HG02981 (cell line): ENCODE data around the gene POM121C.
"Not testable (repeated sequence)": the region's sequence is repeated elsewhere in the genome, so short reads cannot be mapped to it uniquely, and the experiment has no call there.

Source experiments
- ATAC-seq: cut with Tn5 transposase; IDR thresholded peaks from one replicate; pipeline ENCODE4 v1.9.1; 2021; ENCODE audit warnings: mild to moderate bottlenecking, moderate library complexity; ENCODE audit not compliant: unreplicated experiment

Gene POM121C

GRCh38 chr7:75485979-75486643 is at the start of gene POM121C:
Gene POM121C (minus strand): TSS chr7:75486299. CDS start chr7:75441496, 44,803 bp downstream.
- peak; percentile 98 for ATAC-seq

DNA sequence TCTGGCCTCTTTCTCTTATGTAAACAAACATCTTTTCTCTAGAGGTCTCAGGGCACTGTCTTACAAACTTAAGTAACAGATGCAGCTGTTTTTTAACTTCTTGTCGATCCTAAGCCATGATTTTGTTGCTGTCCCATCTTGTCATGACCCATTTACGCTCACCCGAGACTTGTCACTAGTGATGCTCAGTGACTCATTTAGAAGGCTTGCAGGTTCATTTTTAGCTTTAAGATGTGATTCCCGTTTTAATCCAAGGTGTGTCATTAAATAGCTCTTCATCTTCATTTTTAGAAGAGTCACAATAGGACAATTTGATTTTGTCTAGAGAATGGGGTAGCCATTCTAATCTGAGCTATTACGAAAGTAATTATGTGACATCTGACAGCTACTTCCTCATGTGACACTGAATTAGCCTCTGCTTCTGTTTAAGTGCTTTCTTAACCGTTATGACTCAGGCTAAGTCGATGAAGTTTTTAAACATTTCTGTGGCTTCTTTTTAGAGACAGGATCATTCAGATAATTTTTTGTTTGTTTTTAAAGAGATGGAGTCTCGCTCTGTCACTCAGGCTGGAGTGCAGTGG is 48.7 kb upstream of the POM121C start:
- no peak for ATAC-seq

DNA sequence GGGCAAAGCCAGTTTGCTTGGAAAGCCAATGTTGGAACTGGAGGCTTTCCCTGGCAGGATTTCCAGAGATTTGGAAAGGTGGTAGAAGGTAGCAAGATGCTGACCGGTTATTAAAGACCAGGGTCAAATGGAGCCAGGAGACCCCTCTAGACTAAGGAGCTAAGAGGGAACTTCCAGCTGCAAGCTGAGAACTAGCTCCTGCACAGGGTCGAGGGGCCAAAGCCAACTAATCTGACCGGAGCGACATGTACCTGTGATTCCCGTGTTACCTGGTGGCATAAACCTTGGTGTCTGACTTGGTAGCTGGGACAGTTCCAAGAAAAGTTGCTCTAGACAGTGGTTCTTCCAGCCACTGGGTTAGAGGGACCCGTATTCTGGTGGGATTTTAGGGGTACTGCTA is 47.8 kb upstream of the POM121C start:
- ATAC-seq, result no peak

DNA sequence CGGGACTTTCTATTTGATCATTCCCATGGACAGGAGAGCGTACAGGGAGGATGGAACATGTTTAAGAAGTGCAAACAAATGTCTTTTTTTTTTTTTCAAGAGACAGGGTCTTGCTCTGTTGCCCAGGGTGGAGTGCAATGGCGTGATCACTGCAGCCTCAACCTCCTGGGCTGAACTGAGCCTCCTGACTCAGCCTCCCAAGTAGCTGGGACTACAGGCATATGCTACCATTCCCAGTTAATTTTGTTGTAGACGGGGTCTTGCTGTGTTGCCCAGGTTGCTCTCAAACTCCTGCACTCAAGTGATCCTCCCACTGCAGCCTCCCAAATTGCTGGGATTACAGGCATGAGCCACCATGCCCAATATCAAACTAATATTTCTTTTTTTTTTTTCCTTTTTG is 46.5 kb upstream of the POM121C start:
- no peak for ATAC-seq

GRCh38 chr7:75531359-75531821 is 45.3 kb upstream of the POM121C start:
- ATAC-seq, result no peak

- ATAC-seq, result not testable (repeated sequence)
Measured at GRCh38 chr7:75527224-75527722, 41.2 kb upstream of the POM121C start.

DNA sequence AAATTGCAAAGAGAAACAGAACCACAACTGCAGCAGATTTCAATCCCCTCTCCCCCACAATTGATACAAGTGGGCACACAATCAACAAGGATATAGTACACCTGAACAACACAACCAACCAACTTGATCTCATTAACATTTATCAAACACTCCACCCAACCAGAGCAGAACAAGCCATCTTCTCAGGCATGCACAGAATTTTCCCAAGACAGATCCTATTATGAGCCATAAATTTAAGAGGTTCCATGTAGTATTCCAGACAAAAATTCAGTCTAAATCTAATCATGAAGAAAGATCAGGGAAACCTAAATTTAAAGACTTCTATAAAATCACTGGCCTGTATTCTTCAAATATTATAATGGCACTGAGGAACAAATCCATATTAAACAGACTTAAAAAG is 35.6 kb upstream of the POM121C start:
- not testable (repeated sequence) for ATAC-seq

DNA sequence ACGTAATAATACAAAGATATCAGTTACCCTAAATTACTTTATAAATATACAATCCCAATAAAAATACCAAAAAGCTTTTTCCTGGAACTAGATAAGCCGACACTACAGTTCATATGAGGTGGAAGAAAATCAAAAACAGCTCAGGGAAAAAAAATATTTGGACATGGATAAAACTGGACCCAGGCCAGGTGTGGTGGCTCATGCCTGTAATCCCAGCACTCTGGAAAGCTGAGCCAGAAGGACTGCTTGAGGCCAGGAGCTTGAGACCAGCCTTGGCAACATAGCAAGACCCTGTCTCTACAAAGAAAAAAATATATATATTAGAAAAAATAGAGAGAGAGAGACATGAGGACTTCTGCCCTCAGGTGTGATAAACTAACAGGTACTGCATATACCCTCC is 32.7 kb upstream of the POM121C start:
- not testable (repeated sequence) for ATAC-seq

DNA sequence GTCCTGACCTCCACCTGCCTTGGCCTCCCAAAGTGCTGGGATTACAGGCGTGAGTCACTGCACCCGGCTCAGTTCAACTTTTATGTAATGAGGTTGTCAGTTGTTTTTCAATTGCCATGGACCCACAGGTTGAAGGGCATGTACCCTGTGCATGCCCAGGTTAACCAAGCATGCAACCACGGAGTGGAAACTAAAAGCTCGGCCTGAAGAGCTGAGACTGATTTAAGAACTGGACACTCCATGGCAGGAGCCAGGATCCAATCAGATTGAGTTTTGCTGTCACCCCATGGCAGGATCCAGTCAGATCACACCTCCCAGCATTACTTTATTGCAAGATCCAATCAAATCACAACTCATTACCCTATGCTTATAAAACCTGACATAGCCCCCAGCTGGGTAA is 22.9 kb upstream of the POM121C start:
- ATAC-seq, result not testable (repeated sequence)

DNA sequence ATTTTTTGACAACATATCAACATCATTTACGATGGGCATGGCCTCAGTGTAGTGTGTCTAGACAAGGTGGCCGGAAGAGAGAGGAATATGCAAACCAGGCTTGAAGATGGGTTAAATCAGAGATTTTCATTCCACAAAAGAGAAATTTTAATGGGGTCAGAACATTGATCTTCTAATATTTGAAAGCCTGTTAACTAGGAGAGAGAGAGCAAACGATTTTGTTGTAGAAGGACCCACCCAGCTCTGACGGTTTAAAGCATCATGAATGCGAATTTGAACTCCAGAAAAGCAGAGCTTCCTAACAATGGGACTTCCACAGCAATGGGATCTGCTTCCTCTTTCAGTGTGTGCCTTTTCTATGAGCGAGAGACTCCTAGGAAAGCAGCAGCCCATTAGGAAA is 5.9 kb upstream of the POM121C start, which contains the start of gene SPDYE5:
TSS of gene SPDYE5 (plus strand) at position 301 of the 400 bp plus-strand sequence. CDS start 1,728 bp downstream, outside the sequence.
- not testable (repeated sequence) for ATAC-seq

DNA sequence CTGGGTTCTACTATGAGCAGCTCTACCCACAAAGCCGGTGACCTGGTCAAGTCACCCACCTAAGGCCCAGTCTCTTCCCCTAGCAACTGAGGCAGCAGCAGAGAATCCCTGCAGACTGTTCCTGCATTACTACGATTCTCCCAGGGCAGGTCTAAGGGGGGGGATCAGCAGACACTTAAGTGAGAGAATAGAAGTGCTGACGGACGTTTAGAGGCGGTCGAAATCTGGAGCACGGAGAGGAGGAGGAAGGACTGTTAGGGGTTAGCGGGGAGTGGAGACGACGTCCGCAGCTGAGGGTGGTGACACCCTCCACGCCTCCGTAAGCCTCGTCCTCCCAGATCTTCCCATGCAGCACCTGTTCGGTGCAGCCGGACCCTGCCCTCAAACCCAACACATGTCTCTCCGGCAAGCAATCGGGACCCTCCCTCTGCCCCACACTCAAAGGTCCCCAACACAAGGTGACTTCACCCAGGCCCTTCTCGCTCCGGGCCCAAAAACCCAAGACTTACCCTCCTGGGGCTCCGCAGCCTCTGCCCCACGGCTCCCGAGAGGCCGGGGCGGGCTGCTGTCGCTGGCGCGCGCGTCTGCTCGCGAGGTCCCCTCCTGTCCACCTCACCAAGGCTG is 632 bp downstream of the POM121C start:
- ATAC-seq, result not testable (repeated sequence)

DNA sequence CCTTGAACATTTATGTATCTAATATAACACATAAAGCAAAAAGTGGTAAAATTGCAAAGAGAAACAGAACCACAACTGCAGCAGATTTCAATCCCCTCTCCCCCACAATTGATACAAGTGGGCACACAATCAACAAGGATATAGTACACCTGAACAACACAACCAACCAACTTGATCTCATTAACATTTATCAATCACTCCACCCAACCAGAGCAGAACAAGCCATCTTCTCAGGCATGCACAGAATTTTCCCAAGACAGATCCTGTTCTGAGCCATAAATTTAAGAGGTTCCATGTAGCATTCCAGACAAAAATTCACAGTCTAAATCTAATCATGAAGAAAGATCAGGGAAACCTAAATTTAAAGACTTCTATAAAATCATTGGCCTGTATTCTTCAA is 5.8 kb downstream of the POM121C start:
- ATAC-seq, result not testable (repeated sequence)

DNA sequence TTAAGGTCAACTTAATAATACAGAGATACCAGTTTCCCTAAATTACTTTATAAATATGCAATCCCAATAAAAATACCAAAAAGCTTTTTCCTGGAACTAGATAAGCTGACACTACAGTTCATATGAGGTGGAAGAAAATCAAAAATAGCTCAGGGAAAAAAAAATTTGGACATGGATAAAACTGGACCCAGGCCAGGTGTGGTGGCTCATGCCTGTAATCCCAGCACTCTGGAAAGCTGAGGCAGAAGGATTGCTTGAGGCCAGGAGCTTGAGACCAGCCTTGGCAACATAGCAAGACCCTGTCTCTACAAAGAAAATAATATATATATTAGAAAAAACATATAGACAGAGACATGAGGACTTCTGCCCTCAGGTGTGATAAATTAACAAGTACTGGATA is 8.6 kb downstream of the POM121C start:
- not testable (repeated sequence) for ATAC-seq

GRCh38 chr7:75470166-75470565 is 15.9 kb downstream of the POM121C start:
- not testable (repeated sequence) for ATAC-seq

DNA sequence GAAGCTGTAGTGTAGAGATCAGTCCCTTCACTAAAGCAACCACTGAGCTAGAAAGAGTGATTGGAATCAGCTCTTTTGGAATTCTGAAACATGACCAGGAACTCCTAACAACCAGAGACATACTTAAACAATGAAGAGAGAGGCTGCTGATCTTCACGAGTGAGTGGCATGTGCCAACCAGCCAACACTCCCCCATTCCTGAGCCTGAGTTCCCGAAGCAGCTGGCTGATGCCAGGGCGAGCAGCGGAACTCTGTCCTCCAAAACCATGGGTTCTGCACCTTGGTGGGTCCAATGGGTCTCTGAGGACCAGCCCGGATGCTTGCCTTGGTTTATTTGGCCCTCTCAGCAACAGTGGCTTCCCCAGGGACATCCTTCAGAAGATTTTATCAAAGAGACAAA is 25.6 kb downstream of the POM121C start:
- not testable (repeated sequence) for ATAC-seq

- not testable (repeated sequence) for ATAC-seq
Measured at GRCh38 chr7:75458034-75458433, 28.1 kb downstream of the POM121C start.

DNA sequence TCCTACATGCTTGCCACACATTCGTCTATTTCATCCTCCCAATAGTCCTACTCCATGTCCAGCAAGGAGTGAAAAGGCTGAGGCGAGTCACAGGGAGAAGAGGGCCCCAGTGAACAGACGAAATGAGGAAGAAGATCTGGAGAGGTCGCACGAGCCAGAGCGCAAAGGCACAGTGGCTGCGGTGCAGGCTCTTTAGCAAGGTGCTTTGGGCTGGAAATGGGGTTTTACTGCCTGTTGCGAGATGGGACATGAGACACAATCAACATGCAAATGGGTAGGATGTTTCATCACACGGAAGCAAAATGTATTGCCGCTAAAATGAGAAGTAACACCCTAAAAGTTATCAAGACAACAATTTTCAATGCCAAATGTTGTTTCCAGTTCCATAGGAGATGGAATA is 29.7 kb downstream of the POM121C start:
- not testable (repeated sequence) for ATAC-seq

- ATAC-seq, result peak; percentile 84
Measured at GRCh38 chr7:75452494-75452955, 33.6 kb downstream of the POM121C start.

- ATAC-seq, result not testable (repeated sequence)
Measured at GRCh38 chr7:75449946-75450345, 36.2 kb downstream of the POM121C start.

- peak; percentile 85 for ATAC-seq
Measured at GRCh38 chr7:75442465-75443111, 43.5 kb downstream of the POM121C start.

DNA sequence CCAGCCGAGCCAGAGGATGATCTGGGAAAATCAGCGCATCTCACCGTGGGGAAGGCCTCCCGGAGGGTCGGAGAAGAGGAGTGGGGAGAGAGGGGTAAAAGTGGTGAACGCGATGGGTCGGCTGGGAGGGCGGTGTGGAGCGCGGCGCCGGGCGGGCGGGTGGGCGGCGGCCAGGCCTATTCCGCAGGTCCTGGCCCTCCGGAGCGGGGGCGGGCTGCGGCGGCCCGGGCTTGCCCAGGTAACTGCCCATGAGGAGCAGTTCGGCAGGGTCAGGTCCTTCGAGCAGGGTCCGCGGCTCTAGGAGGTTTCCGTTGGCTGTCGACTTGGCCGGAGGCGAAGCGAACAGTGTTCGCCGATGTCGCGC is 44.0 kb downstream of the POM121C start:
- ATAC-seq, result peak; percentile 32
